HepG2 (cell line): ENCODE results near the gene USP5. TPM values are rescaled to one million over a fixed set of nuclear protein-coding genes. Genes with fewer than 3 reads are reported as not detected.

Source experiments
- ATF7 ChIP-seq, 2 experiments: fragments of 450-650 bp in 1 of 2; sonication (generic) in 1 of 2; formaldehyde crosslinking in 1 of 2; IDR thresholded peaks; 2 replicates each; pipeline versions ENCODE4 v1.4.0 to v1.6.1; 2016 to 2020; ENCODE audit warnings: antibody characterized with exemption in 1 of 2, mild to moderate bottlenecking in 1 of 2, missing genetic modification reagents in 1 of 2
- KMT2A ChIP-seq: sonication (generic); formaldehyde crosslinking; IDR thresholded peaks from 2 replicates; pipeline ENCODE4 v1.4.0; 2020; ENCODE audit warnings: missing genetic modification reagents
- NFKB2 ChIP-seq: sonication (generic); formaldehyde crosslinking; IDR thresholded peaks from 2 replicates; pipeline ENCODE4 v1.4.0; 2020; ENCODE audit warnings: missing genetic modification reagents, borderline replicate concordance
- NR3C1 ChIP-seq: sonication (generic); formaldehyde crosslinking; IDR thresholded peaks from 2 replicates; pipeline ENCODE4 v1.4.0; 2020; ENCODE audit warnings: missing genetic modification reagents
- PHF20 ChIP-seq: sonication (generic); formaldehyde crosslinking; IDR thresholded peaks from 2 replicates; pipeline ENCODE4 v1.5.0; 2020; ENCODE audit warnings: mild to moderate bottlenecking, missing genetic modification reagents
- POLR2G ChIP-seq: fragments of 200-400 bp; formaldehyde crosslinking; IDR thresholded peaks from 2 replicates; pipeline ENCODE4 v1.6.1; 2018; ENCODE audit warnings: mild to moderate bottlenecking, low read depth, low read length, moderate library complexity
- SMARCE1 ChIP-seq: fragments of 450-650 bp; IDR thresholded peaks from 2 replicates; pipeline ENCODE4 v1.6.1; 2017; ENCODE audit warnings: borderline replicate concordance
- ZKSCAN5 ChIP-seq: sonication (generic); formaldehyde crosslinking; IDR thresholded peaks from 2 replicates; pipeline ENCODE4 v1.5.1; 2020; ENCODE audit warnings: mild to moderate bottlenecking, missing genetic modification reagents
- ZNF207 ChIP-seq: fragments of 450-650 bp; IDR thresholded peaks from 2 replicates; pipeline ENCODE4 v1.6.1; 2016; ENCODE audit warnings: antibody characterized with exemption, borderline replicate concordance
- ZNF484 ChIP-seq: sonication (generic); formaldehyde crosslinking; IDR thresholded peaks from 2 replicates; pipeline ENCODE4 v1.5.1; 2020; ENCODE audit warnings: mild to moderate bottlenecking, low read depth, missing genetic modification reagents, borderline replicate concordance
- ZNF709 ChIP-seq: sonication (generic); formaldehyde crosslinking; IDR thresholded peaks from 2 replicates; pipeline ENCODE4 v1.5.0; 2020; ENCODE audit warnings: mild to moderate bottlenecking, missing genetic modification reagents
- polyA plus RNA-seq, 8 experiments: library from polyadenylated mRNA; depleted of rRNA in 3 of 8; stranded (reverse) in 7 of 8; unstranded in 1 of 8; fragments of >200 nt; fragmentation: Illumina TruSeq in 4 of 8; extraction: Trizol in 4 of 8; gene quantifications; 2 replicates each; pipeline versions ENCODE4 v1.2.1 to v1.2.3, GENCODE V29; 2011 to 2016; ENCODE audit warnings: low read depth in 4 of 8, missing spikeins in 1 of 8, mixed read lengths in 1 of 8; ENCODE audit not compliant: insufficient read depth in 1 of 8
- total RNA-seq, 5 experiments: library from RNA; depleted of rRNA; stranded (reverse); fragments of >200 nt; fragmentation: Illumina TruSeq; extraction: Trizol; gene quantifications; 2 replicates each; pipeline ENCODE4 v1.2.3, GENCODE V29; 2016; ENCODE audit warnings: low read depth in 1 of 5
- TF ChIP-seq, protein P1 (sequence below): sonication (generic); formaldehyde crosslinking; IDR thresholded peaks from 2 replicates; pipeline ENCODE4 v1.8.1; 2023; ENCODE audit warnings: mild to moderate bottlenecking, missing genetic modification reagents
- TF ChIP-seq, protein P2 (sequence below): sonication (generic); formaldehyde crosslinking; IDR thresholded peaks from 2 replicates; pipeline ENCODE4 v1.4.0; 2020; ENCODE audit warnings: mild to moderate bottlenecking, missing genetic modification reagents
- TF ChIP-seq, protein P3 (sequence below): sonication (generic); formaldehyde crosslinking; IDR thresholded peaks from 2 replicates; pipeline ENCODE4 v1.9.0; 2021; ENCODE audit warnings: missing genetic modification reagents, borderline replicate concordance
- TF ChIP-seq, protein P4 (sequence below): sonication (generic); formaldehyde crosslinking; conservative IDR thresholded peaks from 2 replicates; pipeline ENCODE4 v1.8.0; 2022; ENCODE audit warnings: mild to moderate bottlenecking, moderate library complexity, missing genetic modification reagents
- TF ChIP-seq, protein P5 (sequence below): sonication (generic); formaldehyde crosslinking; IDR thresholded peaks from 2 replicates; pipeline ENCODE4 v1.4.0; 2020; ENCODE audit warnings: missing genetic modification reagents

USP5 gene
- total and polyA plus RNA-seq, 2 of the 13 experiments (the other 11 are each of a cell fraction or from before 2014, with no cell fraction given), result 39.6 to 56.0 TPM

GRCh38 chr12:6825398-6826124 is 26.4 kb upstream of the USP5 start (continued):
- TF ChIP-seq ZNF709 (CRISPR knock-in tag) (no peak), PHF20 (peak; percentile 53; the same call in 1 of the 2 replicates), KMT2A (CRISPR knock-in tag) (no peak), NR3C1 (CRISPR knock-in tag) (no peak), ZNF484 (CRISPR knock-in tag) (no peak), SMARCE1 (no peak), NFKB2 (CRISPR knock-in tag) (peak; percentile 48; the same call in 1 of the 2 replicates), ZNF207 (no peak), POLR2G (no peak; the same call in 1 of the 2 replicates), ATF7 (IDR thresholded peaks at IDR 0.05) (no peak), ATF7 (CRISPR knock-in tag; IDR thresholded peaks at IDR 0.05) (no peak), ZKSCAN5 (CRISPR knock-in tag) (no peak)
- TF ChIP-seq, protein P1, sequence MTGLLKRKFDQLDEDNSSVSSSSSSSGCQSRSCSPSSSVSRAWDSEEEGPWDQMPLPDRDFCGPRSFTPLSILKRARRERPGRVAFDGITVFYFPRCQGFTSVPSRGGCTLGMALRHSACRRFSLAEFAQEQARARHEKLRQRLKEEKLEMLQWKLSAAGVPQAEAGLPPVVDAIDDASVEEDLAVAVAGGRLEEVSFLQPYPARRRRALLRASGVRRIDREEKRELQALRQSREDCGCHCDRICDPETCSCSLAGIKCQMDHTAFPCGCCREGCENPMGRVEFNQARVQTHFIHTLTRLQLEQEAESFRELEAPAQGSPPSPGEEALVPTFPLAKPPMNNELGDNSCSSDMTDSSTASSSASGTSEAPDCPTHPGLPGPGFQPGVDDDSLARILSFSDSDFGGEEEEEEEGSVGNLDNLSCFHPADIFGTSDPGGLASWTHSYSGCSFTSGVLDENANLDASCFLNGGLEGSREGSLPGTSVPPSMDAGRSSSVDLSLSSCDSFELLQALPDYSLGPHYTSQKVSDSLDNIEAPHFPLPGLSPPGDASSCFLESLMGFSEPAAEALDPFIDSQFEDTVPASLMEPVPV (CRISPR knock-in tag), result no peak; the same call in 1 of the 2 replicates
- TF ChIP-seq, protein P2, sequence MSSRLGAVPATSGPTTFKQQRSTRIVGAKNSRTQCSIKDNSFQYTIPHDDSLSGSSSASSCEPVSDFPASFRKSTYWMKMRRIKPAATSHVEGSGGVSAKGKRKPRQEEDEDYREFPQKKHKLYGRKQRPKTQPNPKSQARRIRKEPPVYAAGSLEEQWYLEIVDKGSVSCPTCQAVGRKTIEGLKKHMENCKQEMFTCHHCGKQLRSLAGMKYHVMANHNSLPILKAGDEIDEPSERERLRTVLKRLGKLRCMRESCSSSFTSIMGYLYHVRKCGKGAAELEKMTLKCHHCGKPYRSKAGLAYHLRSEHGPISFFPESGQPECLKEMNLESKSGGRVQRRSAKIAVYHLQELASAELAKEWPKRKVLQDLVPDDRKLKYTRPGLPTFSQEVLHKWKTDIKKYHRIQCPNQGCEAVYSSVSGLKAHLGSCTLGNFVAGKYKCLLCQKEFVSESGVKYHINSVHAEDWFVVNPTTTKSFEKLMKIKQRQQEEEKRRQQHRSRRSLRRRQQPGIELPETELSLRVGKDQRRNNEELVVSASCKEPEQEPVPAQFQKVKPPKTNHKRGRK, result no peak
- TF ChIP-seq, protein P3, sequence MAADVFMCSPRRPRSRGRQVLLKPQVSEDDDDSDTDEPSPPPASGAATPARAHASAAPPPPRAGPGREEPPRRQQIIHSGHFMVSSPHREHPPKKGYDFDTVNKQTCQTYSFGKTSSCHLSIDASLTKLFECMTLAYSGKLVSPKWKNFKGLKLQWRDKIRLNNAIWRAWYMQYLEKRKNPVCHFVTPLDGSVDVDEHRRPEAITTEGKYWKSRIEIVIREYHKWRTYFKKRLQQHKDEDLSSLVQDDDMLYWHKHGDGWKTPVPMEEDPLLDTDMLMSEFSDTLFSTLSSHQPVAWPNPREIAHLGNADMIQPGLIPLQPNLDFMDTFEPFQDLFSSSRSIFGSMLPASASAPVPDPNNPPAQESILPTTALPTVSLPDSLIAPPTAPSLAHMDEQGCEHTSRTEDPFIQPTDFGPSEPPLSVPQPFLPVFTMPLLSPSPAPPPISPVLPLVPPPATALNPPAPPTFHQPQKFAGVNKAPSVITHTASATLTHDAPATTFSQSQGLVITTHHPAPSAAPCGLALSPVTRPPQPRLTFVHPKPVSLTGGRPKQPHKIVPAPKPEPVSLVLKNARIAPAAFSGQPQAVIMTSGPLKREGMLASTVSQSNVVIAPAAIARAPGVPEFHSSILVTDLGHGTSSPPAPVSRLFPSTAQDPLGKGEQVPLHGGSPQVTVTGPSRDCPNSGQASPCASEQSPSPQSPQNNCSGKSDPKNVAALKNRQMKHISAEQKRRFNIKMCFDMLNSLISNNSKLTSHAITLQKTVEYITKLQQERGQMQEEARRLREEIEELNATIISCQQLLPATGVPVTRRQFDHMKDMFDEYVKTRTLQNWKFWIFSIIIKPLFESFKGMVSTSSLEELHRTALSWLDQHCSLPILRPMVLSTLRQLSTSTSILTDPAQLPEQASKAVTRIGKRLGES (CRISPR knock-in tag), result no peak
- TF ChIP-seq, protein P4, sequence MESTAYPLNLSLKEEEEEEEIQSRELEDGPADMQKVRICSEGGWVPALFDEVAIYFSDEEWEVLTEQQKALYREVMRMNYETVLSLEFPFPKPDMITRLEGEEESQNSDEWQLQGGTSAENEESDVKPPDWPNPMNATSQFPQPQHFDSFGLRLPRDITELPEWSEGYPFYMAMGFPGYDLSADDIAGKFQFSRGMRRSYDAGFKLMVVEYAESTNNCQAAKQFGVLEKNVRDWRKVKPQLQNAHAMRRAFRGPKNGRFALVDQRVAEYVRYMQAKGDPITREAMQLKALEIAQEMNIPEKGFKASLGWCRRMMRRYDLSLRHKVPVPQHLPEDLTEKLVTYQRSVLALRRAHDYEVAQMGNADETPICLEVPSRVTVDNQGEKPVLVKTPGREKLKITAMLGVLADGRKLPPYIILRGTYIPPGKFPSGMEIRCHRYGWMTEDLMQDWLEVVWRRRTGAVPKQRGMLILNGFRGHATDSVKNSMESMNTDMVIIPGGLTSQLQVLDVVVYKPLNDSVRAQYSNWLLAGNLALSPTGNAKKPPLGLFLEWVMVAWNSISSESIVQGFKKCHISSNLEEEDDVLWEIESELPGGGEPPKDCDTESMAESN (CRISPR knock-in tag), result no peak
- TF ChIP-seq, protein P5, sequence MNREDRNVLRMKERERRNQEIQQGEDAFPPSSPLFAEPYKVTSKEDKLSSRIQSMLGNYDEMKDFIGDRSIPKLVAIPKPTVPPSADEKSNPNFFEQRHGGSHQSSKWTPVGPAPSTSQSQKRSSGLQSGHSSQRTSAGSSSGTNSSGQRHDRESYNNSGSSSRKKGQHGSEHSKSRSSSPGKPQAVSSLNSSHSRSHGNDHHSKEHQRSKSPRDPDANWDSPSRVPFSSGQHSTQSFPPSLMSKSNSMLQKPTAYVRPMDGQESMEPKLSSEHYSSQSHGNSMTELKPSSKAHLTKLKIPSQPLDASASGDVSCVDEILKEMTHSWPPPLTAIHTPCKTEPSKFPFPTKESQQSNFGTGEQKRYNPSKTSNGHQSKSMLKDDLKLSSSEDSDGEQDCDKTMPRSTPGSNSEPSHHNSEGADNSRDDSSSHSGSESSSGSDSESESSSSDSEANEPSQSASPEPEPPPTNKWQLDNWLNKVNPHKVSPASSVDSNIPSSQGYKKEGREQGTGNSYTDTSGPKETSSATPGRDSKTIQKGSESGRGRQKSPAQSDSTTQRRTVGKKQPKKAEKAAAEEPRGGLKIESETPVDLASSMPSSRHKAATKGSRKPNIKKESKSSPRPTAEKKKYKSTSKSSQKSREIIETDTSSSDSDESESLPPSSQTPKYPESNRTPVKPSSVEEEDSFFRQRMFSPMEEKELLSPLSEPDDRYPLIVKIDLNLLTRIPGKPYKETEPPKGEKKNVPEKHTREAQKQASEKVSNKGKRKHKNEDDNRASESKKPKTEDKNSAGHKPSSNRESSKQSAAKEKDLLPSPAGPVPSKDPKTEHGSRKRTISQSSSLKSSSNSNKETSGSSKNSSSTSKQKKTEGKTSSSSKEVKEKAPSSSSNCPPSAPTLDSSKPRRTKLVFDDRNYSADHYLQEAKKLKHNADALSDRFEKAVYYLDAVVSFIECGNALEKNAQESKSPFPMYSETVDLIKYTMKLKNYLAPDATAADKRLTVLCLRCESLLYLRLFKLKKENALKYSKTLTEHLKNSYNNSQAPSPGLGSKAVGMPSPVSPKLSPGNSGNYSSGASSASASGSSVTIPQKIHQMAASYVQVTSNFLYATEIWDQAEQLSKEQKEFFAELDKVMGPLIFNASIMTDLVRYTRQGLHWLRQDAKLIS (CRISPR knock-in tag), result no peak
